ENCODE data around the gene PTPRE.
A peak's percentile ranks its signal among the peaks of the same experiment; 100 is the strongest.

DNA sequence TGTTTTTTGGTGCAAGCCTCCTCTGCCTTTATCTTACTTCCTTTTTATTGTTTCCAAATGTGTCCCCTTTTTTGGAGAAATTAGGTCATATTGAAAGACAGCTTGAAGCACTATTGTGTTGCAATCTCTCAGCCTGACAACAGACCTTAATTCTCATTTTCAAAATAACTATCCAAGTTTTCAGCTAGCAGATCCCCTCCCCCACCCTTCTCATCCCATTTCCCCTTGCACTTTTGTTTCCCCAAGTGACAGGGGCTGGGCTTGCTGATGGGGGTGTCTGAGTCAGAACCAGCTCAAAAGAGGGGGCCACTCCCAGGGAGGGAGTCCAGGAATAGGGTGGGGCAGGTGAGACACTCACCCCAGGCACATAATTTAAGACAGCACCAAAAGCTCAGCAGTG, 144.0 kb downstream of the PTPRE start:
- TF ChIP-seq POLR2AphosphoS5 (IDR thresholded peaks at IDR 0.05) = peak in 1 of 2 donors; percentile 59
- TF ChIP-seq, protein P1, sequence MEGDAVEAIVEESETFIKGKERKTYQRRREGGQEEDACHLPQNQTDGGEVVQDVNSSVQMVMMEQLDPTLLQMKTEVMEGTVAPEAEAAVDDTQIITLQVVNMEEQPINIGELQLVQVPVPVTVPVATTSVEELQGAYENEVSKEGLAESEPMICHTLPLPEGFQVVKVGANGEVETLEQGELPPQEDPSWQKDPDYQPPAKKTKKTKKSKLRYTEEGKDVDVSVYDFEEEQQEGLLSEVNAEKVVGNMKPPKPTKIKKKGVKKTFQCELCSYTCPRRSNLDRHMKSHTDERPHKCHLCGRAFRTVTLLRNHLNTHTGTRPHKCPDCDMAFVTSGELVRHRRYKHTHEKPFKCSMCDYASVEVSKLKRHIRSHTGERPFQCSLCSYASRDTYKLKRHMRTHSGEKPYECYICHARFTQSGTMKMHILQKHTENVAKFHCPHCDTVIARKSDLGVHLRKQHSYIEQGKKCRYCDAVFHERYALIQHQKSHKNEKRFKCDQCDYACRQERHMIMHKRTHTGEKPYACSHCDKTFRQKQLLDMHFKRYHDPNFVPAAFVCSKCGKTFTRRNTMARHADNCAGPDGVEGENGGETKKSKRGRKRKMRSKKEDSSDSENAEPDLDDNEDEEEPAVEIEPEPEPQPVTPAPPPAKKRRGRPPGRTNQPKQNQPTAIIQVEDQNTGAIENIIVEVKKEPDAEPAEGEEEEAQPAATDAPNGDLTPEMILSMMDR (IDR thresholded peaks at IDR 0.05) = no peak

Measured in upper lobe of left lung (tissue), 4 donors.